OCI-LY1 (cell line): Measurements from ENCODE around the gene KBTBD8.

Experiments used
- H2AFZ ChIP-seq: fragments of 200-600 bp; sonication (generic), shearing (Covaris generic); 2 replicates; pipeline ENCODE4 v1.6.0; 2014; ENCODE audit warnings: antibody characterized with exemption, mild to moderate bottlenecking, low read length
- H3F3A ChIP-seq: fragments of 200-600 bp; sonication (generic), shearing (Covaris generic); 2 replicates; pipeline ENCODE4 v1.6.0; 2014; ENCODE audit warnings: mild to moderate bottlenecking, antibody characterized with exemption, low read length, moderate library complexity; ENCODE audit not compliant: insufficient read depth
- H3K27ac ChIP-seq: fragments of 200-600 bp; sonication (generic); 2 replicates; pipeline ENCODE4 v1.5.1; 2014; ENCODE audit warnings: low read length, mixed run types, mild to moderate bottlenecking, low read depth; ENCODE audit not compliant: poor library complexity, severe bottlenecking
- H3K27me3 ChIP-seq: fragments of 200-600 bp; sonication (generic); 2 replicates; pipeline ENCODE4 v1.6.0; 2014; ENCODE audit warnings: antibody characterized with exemption, mild to moderate bottlenecking, low read length, moderate library complexity; ENCODE audit not compliant: insufficient read depth
- H3K36me3 ChIP-seq: fragments of 200-600 bp; sonication (generic); 2 replicates; pipeline ENCODE4 v1.6.1; 2014; ENCODE audit warnings: mild to moderate bottlenecking, antibody characterized with exemption, low read length, moderate library complexity, mixed read lengths; ENCODE audit not compliant: insufficient read depth
- H3K4me1 ChIP-seq: fragments of 200-600 bp; sonication (generic); 2 replicates; pipeline ENCODE4 v1.5.1; 2014; ENCODE audit warnings: mild to moderate bottlenecking, low read length, moderate library complexity; ENCODE audit not compliant: insufficient read depth, severe bottlenecking
- H3K4me2 ChIP-seq: fragments of 200-600 bp; sonication (generic), shearing (Covaris generic); 2 replicates; pipeline ENCODE4 v1.6.1; 2014; ENCODE audit warnings: low read length
- H3K4me3 ChIP-seq: fragments of 200-600 bp; sonication (generic); 2 replicates; pipeline ENCODE4 v1.5.1; 2014; ENCODE audit warnings: low read length, low read depth, mild to moderate bottlenecking, mixed read lengths; ENCODE audit not compliant: poor library complexity, severe bottlenecking
- H3K79me2 ChIP-seq: fragments of 200-600 bp; shearing (Covaris generic); 2 replicates; pipeline ENCODE4 v1.6.1; 2016; ENCODE audit warnings: mixed run types, low read length, mixed read lengths; ENCODE audit not compliant: insufficient read depth
- H3K9ac ChIP-seq: fragments of 200-600 bp; sonication (generic), shearing (Covaris generic); 2 replicates; pipeline ENCODE4 v1.6.1; 2014; ENCODE audit warnings: mild to moderate bottlenecking, low read length, mixed read lengths
- H3K9me2 ChIP-seq: fragments of 200-600 bp; sonication (generic), shearing (Covaris generic); 2 replicates; pipeline ENCODE4 v1.6.1; 2014; ENCODE audit warnings: low read depth, mild to moderate bottlenecking, low read length, mixed read lengths
- H3K9me3 ChIP-seq: fragments of 200-600 bp; shearing (Covaris generic); 2 replicates; pipeline ENCODE4 v1.6.1; 2014; ENCODE audit warnings: low read length, mixed read lengths
- H4K20me1 ChIP-seq: fragments of 200-600 bp; sonication (generic), shearing (Covaris generic); 2 replicates; pipeline ENCODE4 v1.6.0; 2016; ENCODE audit warnings: mild to moderate bottlenecking, low read length; ENCODE audit not compliant: insufficient read depth
- CTCF ChIP-seq: fragments of 200-600 bp; sonication (generic), shearing (Covaris generic); IDR thresholded peaks from 2 replicates; pipeline ENCODE4 v1.5.1; 2017; ENCODE audit warnings: mild to moderate bottlenecking, antibody characterized with exemption, low read length, moderate library complexity, mixed read lengths
- EZH2 ChIP-seq: fragments of 200-600 bp; sonication (generic), shearing (Covaris generic); IDR thresholded peaks from 2 replicates; pipeline ENCODE4 v1.8.0; 2017; ENCODE audit warnings: borderline replicate concordance, mixed run types, mild to moderate bottlenecking, antibody characterized with exemption, low read length, moderate library complexity, mixed read lengths

The KBTBD8 gene

GRCh38 chr3:66998904-66999235 lies 763 bp downstream of the KBTBD8 start:
- Histone ChIP-seq H3K9me3 (no peaks in the 10 kb centered on the region), H3K27ac (no peak overlapping the region), H3K9me2 (no peaks in the 10 kb centered on the region), H3K4me1 (peaks cover 33% of the 10 kb centered on the region), H2AFZ (no peak overlapping the region), H4K20me1 (no peaks in the 10 kb centered on the region), H3F3A (no peaks in the 10 kb centered on the region), H3K4me2 (peak overlapping the region; percentile 97), H3K36me3 (peaks cover 14% of the 10 kb centered on the region), H3K4me3 (peak overlapping the region; percentile 77), H3K9ac (peak overlapping the region; percentile 69), H3K27me3 (no peaks in the 10 kb centered on the region), H3K79me2 (no peaks in the 10 kb centered on the region)
- TF ChIP-seq CTCF (no peak), EZH2 (no peak)

- Histone ChIP-seq H3K9me2 (no peaks in the 10 kb centered on the region), H3K4me1 (peaks cover 35% of the 10 kb centered on the region), H3K36me3 (peaks cover 18% of the 10 kb centered on the region), H3K27me3 (no peaks in the 10 kb centered on the region), H4K20me1 (no peaks in the 10 kb centered on the region), H3K4me3 (no peak overlapping the region), H3K79me2 (no peaks in the 10 kb centered on the region), H2AFZ (no peak overlapping the region), H3K9me3 (no peaks in the 10 kb centered on the region), H3K4me2 (peak overlapping the region; percentile 97), H3K27ac (no peak overlapping the region), H3K9ac (no peak overlapping the region), H3F3A (no peaks in the 10 kb centered on the region)
- TF ChIP-seq CTCF, result no peak
- TF ChIP-seq EZH2, result no peak
These were observed 1.9 kb downstream of the KBTBD8 start for GRCh38 chr3:67000009-67000408.

GRCh38 chr3:67001086-67001861 lies 3.2 kb downstream of the KBTBD8 start:
- Histone ChIP-seq H3K27ac (no peak overlapping the region), H3F3A (no peaks in the 10 kb centered on the region), H3K4me3 (no peak overlapping the region), H3K9me3 (no peaks in the 10 kb centered on the region), H3K4me1 (peaks cover 46% of the 10 kb centered on the region), H3K4me2 (no peak overlapping the region), H3K79me2 (no peaks in the 10 kb centered on the region), H3K9ac (no peak overlapping the region), H3K36me3 (peaks cover 27% of the 10 kb centered on the region), H3K27me3 (no peaks in the 10 kb centered on the region), H2AFZ (no peak overlapping the region), H4K20me1 (no peaks in the 10 kb centered on the region), H3K9me2 (no peaks in the 10 kb centered on the region)
- TF ChIP-seq CTCF (no peak), EZH2 (no peak)
